ENCODE data around the gene ACP2.

DNA sequence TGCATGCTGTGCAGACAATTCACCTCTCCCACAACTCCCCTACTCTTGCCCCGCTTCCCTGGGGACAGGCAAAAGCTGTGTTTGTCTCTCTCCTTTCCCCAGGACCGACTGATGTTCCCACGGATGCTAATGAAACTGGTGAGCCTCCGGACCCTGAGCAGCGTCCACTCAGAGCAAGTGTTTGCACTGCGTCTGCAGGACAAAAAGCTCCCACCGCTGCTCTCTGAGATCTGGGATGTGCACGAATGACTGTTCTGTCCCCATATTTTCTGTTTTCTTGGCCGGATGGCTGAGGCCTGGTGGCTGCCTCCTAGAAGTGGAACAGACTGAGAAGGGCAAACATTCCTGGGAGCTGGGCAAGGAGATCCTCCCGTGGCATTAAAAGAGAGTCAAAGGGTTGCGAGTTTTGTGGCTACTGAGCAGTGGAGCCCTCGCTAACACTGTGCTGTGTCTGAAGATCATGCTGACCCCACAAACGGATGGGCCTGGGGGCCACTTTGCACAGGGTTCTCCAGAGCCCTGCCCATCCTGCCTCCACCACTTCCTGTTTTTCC, 19.9 kb upstream of the ACP2 start:
- TF ChIP-seq, protein P1, sequence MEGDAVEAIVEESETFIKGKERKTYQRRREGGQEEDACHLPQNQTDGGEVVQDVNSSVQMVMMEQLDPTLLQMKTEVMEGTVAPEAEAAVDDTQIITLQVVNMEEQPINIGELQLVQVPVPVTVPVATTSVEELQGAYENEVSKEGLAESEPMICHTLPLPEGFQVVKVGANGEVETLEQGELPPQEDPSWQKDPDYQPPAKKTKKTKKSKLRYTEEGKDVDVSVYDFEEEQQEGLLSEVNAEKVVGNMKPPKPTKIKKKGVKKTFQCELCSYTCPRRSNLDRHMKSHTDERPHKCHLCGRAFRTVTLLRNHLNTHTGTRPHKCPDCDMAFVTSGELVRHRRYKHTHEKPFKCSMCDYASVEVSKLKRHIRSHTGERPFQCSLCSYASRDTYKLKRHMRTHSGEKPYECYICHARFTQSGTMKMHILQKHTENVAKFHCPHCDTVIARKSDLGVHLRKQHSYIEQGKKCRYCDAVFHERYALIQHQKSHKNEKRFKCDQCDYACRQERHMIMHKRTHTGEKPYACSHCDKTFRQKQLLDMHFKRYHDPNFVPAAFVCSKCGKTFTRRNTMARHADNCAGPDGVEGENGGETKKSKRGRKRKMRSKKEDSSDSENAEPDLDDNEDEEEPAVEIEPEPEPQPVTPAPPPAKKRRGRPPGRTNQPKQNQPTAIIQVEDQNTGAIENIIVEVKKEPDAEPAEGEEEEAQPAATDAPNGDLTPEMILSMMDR (IDR thresholded peaks at IDR 0.05): no peak
- no peak for TF ChIP-seq POLR2AphosphoS5 (IDR thresholded peaks at IDR 0.05; ENCODE audit: insufficient read depth in 1 of 2, low read depth in 1 of 2)
